Stimulated activated CD8-positive, alpha-beta memory T cell treated with anti-CD3 and anti-CD28 coated beads, Interleukin-2, amount 100 ng/mL, for 1 hour (primary cell): ENCODE measurements around the gene PCDHGA11.
"Not testable (repeated sequence)": the region's sequence is repeated elsewhere in the genome, so short reads cannot be mapped to it uniquely, and the experiment has no call there.

Experiments used
- DNase-seq, 2 donors: peaks; one replicate each; pipeline ENCODE4 v3.0.0-alpha.2; 2020; ENCODE audit warnings: low read depth in 2 of 2

The PCDHGA11 gene

DNA sequence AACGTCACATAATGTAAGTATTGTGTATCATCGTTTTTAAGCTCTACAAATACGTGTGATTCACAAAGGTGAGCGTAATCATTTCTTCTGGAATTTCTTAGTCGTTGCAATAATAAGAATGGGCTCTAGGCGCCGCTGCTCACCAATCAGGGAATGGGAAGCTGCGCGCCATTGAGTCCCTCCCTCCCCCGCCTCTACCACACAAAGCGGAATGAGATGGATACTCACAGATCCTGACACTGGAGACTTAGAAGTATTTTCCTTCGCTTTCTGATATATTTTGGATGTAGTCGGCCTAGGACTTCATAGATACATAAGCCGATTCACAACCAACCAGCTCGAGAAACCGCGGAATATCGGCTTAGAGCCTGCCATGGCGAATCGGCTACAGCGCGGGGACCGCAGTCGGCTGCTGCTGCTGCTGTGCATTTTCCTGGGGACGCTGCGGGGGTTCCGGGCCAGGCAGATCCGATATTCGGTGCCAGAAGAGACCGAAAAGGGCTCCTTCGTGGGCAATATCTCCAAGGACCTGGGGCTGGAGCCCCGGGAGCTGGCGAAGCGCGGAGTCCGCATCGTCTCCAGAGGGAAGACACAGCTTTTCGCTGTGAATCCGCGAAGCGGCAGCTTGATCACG, at the start of gene PCDHGA11:
Gene PCDHGA11 (plus strand): TSS at position 197 of the 634 bp plus-strand sequence. CDS start 177 bp downstream, at position 374.
- DNase-seq, result no peak

DNA sequence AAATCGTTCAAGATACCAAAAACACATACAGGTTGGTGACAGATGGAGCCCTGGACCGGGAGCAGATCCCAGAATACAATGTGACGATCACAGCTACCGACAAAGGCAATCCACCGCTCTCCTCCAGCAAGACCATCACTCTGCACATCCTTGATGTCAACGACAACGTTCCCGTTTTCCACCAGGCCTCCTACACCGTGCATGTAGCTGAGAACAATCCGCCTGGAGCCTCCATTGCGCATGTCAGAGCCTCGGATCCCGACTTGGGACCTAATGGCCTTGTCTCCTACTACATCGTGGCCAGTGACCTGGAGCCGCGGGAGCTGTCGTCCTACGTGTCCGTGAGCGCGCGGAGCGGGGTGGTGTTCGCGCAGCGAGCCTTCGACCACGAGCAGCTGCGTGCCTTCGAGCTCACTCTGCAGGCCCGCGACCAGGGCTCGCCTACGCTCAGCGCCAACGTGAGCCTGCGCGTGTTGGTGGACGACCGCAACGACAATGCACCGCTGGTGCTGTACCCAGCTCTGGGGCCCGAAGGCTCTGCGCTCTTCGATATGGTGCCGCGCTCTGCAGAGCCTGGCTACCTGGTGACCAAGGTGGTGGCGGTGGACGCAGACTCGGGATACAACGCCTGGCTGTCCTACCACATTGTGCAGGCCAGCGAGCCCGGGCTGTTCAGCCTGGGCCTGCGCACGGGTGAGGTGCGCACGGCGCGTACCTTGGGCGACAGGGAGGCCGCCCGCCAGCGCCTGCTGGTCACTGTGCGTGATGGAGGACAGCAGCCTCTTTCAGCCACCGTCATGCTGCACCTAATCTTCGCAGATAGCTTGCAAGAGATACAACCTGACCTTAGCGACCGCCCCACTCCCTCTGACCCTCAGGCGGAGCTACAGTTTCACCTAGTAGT, 49.0 kb upstream of the PCDHGA11 start:
- DNase-seq, result no peak

DNA sequence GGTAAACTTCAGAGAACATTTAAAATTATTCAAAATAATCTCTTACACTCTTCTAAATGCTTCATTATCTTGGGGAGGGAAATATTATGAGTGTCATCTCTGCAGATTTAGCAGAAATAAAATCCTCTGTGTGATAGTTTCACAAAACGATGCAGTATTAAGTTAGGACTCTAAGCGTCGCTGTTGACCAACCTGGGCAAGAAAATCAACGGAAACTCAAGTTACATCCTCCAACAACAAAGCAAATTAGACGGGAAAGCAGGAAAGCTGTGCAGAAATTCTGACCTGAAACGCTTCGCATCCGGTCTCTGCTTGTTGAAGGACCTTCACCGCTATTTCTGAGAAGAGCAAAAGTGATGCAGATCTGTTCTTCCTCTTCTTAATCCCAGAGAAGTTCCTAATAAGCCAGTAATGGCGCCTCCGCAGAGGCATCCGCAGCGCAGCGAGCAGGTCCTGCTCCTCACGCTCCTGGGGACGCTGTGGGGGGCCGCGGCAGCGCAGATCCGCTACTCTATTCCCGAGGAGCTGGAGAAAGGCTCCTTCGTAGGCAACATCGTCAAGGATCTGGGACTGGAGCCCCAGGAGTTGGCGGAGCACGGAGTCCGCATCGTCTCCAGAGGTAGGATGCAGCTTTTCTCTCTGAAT, 47.1 kb upstream of the PCDHGA11 start, which contains the start of gene PCDHGA6:
Gene PCDHGA6 (plus strand): TSS at position 219 of the 645 bp plus-strand sequence. CDS start 193 bp downstream, at position 412.
- no peak for DNase-seq

DNA sequence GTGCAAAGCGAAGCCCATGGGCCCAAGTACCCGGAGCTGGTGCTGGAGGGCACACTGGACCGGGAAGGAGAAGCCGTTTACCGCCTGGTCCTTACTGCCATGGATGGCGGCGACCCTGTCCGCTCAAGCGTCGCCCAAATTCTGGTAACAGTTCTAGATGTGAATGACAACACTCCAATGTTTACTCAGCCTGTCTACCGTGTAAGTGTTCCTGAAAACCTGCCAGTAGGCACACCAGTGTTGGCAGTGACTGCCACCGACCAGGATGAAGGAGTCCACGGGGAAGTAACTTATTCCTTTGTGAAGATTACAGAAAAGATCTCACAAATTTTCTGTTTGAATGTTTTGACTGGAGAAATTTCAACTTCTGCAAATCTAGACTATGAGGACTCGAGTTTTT, 46.2 kb upstream of the PCDHGA11 start:
- no peak for DNase-seq

DNA sequence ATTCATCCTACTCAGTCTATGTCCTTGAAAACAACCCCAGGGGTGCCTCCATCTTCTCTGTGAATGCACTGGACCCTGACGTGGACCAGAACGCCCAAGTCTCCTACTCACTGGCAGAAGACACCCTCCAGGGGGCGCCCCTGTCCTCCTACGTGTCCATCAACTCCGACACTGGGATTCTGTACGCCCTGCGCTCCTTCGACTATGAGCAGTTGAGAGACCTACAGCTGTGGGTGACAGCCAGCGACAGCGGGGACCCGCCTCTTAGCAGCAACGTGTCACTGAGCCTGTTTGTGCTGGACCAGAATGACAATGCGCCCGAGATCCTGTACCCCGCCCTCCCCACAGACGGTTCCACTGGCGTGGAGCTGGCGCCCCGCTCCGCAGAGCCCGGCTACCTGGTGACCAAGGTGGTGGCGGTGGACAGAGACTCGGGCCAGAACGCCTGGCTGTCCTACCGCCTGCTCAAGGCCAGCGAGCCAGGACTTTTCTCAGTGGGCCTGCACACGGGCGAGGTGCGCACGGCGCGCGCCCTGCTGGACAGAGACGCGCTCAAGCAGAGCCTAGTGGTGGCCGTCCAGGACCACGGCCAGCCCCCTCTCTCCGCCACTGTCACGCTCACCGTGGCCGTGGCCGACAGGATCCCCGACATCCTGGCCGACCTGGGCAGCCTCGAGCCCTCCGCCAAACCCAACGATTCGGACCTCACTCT, 45.3 kb upstream of the PCDHGA11 start:
- not testable (repeated sequence) for DNase-seq

DNA sequence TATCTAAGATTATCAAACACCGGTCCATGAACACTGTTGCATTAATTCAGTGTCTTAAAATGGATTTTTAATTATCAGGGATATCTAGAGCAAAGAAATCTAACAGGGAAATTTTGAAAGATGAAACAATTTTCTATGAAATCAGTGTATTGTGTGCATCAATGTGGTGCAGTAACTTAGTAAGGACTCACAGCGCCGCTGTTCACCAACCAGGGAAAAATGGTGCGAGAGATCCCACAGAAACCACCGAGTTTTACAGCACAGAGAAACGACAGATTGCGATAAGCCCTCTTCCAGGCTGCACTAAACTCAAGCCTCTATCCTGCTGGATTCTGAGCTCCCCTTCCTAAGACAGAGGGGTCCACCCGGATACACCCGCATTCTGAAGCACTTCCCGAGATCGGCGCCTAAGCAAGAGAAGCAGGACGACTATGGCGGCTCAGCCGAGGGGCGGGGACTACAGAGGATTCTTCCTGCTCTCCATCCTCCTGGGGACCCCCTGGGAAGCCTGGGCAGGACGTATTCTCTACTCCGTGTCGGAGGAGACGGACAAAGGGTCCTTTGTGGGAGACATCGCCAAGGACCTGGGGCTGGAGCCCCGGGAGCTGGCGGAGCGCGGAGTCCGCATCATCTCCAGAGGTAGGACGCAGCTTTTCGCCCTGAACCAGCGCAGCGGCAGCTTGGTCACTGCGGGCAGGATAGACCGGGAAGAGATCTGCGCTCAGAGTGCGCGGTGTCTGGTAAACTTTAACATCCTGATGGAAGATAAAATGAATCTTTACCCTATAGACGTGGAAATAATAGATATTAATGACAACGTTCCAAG, 38.2 kb upstream of the PCDHGA11 start, which contains the start of gene PCDHGA7:
Gene PCDHGA7 (plus strand): TSS at position 274 of the 826 bp plus-strand sequence. CDS start 158 bp downstream, at position 432.
- DNase-seq, result no peak

DNA sequence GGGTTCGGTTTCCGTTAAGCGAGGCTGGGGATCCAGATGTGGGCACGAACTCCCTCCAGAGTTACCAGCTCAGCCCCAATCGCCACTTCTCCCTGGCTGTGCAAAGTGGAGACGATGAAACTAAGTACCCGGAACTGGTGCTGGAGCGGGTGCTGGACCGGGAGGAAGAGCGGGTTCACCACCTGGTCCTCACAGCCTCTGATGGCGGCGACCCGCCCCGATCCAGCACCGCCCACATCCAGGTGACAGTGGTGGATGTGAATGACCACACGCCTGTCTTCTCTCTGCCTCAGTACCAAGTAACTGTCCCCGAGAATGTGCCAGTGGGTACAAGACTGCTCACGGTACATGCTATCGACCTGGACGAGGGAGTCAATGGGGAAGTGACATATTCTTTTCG, 37.5 kb upstream of the PCDHGA11 start:
- no peak for DNase-seq

DNA sequence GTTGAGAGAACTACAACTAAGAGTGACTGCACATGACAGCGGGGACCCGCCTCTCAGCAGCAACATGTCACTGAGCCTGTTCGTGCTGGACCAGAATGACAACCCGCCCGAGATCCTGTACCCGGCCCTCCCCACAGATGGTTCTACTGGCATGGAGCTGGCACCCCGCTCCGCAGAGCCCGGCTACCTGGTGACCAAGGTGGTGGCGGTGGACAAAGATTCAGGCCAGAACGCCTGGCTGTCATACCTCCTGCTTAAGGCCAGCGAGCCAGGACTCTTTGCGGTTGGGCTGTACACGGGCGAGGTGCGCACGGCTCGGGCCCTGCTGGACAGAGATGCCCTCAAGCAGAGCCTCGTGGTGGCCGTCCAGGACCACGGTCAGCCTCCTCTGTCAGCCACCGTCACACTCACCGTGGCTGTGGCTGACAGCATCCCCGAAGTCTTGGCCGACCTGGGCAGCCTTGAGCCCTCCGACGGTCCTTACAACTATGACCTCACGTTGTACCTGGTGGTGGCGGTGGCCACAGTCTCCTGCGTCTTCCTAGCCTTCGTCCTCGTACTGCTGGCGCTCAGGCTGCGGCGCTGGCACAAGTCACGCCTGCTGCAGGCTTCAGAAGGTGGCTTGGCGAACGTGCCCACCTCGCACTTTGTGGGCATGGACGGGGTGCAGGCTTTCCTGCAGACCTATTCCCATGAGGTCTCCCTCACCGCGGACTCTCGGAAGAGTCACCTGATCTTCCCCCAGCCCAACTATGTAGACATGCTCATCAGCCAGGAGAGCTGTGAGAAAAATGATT, 36.2 kb upstream of the PCDHGA11 start:
- no peak for DNase-seq

DNA sequence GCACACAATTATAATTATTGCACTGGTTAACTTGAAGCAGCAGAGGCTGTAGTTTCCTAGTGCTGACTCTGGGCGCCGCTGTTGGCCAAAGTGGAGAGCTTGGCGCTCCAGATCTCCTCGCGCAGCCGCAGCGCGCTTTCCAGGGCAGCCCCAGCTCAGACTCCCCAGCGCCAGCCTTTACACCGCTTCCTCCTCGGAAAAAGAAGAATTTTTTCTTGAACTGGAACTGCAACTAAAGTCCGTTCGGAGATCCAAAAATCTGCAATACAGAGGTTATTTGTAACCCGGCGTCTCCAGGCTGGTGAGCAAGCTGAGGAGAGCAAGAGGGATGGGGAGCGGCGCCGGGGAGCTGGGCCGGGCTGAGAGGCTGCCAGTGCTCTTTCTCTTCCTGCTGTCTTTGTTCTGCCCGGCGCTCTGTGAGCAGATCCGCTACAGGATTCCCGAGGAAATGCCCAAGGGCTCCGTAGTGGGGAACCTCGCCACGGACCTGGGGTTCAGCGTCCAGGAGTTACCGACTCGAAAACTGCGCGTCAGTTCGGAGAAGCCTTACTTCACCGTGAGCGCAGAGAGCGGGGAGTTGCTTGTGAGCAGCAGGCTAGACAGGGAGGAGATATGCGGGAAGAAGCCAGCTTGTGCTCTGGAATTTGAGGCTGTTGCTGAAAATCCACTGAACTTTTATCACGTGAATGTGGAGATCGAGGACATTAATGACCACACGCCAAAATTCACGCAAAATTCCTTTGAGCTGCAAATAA, 33.1 kb upstream of the PCDHGA11 start, which contains the start of gene PCDHGB4:
Gene PCDHGB4 (plus strand): TSS at position 142 of the 755 bp plus-strand sequence. CDS start 187 bp downstream, at position 329.
- DNase-seq, result not testable (repeated sequence)

DNA sequence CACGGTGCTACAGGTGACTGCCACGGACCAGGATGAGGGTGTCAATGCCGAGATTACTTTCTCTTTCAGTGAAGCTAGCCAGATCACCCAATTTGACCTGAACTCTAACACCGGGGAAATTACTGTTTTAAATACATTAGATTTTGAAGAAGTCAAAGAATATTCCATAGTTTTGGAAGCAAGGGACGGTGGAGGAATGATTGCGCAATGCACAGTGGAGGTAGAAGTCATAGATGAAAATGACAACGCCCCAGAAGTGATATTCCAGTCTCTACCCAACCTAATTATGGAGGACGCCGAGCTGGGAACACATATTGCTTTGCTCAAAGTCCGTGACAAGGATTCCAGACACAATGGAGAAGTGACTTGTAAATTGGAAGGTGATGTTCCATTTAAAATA, 32.2 kb upstream of the PCDHGA11 start:
- DNase-seq, result no peak

DNA sequence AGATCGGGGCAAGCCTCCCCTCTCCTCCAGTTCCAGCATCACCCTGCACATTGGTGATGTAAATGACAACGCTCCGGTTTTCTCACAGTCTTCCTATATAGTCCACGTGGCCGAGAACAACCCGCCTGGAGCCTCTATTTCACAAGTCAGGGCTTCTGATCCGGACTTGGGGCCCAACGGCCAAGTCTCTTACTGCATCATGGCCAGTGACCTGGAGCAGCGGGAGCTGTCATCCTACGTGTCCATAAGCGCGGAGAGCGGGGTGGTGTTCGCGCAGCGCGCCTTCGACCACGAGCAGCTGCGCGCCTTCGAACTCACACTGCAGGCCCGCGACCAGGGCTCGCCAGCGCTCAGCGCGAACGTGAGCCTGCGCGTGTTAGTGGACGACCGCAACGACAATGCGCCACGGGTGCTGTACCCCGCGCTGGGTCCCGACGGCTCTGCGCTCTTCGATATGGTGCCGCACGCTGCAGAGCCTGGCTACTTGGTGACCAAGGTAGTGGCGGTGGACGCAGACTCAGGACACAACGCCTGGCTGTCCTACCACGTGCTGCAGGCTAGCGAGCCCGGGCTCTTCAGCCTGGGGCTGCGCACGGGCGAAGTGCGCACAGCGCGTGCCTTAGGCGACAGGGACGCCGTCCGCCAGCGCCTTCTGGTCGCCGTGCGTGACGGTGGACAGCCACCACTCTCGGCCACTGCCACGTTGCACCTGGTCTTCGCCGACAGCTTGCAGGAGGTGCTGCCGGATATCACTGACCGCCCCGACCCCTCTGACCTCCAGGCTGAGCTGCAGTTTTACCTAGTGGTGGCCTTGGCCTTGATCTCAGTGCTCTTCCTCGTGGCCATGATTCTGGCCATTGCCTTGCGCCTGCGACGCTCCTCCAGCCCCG, 31.5 kb upstream of the PCDHGA11 start:
- DNase-seq, result no peak

DNA sequence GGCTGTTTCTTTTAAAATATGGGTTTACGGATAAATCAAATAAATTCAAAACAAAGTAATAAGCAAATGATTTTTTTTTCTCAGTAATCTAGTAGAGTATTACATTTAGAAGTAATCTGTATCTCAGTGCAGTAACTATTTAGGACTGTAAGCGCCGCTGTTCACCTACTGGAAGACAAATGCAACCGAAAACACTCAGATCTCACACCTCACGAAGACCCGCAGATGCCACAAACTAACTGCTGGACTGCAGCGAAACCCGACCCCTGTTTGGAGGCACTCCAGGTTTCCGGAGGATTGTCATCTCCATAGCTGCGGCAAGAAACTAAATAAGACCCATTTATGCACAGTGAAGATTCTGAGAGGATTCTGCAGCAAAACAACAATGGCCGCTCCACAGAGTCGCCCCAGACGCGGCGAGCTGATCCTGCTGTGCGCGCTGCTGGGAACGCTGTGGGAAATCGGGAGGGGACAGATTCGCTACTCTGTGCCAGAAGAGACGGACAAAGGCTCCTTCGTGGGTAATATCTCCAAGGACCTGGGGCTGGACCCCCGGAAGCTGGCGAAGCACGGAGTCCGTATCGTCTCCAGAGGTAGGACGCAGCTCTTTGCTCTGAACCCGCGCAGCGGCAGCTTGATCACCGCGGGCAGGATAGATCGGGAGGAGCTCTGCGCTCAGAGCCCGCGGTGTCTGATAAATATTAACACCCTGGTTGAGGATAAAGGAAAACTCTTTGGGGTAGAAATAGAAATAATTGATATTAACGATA, 28.2 kb upstream of the PCDHGA11 start, which contains the start of gene PCDHGA8:
Gene PCDHGA8 (plus strand): TSS at position 205 of the 770 bp plus-strand sequence. CDS start 181 bp downstream, at position 386.
- no peak for DNase-seq

DNA sequence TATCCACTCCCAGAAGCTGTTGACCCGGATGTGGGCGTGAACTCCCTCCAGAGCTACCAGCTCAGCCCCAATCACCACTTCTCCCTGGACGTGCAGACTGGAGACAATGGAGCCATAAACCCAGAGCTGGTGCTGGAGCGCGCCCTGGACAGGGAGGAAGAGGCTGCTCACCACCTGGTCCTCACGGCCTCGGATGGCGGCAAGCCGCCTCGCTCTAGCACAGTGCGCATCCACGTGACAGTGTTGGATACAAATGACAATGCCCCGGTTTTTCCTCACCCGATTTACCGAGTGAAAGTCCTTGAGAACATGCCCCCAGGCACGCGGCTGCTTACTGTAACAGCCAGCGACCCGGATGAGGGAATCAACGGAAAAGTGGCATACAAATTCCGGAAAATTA, 27.6 kb upstream of the PCDHGA11 start:
- DNase-seq, result no peak

DNA sequence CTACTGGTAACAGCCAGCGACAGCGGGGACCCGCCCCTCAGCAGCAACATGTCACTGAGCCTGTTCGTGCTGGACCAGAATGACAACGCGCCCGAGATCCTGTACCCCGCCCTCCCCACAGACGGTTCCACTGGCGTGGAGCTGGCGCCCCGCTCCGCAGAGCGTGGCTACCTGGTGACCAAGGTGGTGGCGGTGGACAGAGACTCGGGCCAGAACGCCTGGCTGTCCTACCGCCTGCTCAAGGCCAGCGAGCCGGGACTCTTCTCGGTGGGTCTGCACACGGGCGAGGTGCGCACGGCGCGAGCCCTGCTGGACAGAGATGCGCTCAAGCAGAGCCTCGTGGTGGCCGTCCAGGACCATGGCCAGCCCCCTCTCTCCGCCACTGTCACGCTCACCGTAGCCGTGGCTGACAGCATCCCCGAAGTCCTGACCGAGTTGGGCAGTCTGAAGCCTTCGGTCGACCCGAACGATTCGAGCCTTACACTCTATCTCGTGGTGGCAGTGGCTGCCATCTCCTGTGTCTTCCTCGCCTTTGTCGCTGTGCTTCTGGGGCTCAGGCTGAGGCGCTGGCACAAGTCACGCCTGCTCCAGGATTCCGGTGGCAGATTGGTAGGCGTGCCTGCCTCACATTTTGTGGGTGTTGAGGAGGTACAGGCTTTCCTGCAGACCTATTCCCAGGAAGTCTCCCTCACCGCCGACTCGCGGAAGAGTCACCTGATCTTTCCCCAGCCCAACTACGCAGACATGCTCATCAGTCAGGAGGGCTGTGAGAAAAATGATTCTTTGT, 26.3 kb upstream of the PCDHGA11 start:
- not testable (repeated sequence) for DNase-seq

DNA sequence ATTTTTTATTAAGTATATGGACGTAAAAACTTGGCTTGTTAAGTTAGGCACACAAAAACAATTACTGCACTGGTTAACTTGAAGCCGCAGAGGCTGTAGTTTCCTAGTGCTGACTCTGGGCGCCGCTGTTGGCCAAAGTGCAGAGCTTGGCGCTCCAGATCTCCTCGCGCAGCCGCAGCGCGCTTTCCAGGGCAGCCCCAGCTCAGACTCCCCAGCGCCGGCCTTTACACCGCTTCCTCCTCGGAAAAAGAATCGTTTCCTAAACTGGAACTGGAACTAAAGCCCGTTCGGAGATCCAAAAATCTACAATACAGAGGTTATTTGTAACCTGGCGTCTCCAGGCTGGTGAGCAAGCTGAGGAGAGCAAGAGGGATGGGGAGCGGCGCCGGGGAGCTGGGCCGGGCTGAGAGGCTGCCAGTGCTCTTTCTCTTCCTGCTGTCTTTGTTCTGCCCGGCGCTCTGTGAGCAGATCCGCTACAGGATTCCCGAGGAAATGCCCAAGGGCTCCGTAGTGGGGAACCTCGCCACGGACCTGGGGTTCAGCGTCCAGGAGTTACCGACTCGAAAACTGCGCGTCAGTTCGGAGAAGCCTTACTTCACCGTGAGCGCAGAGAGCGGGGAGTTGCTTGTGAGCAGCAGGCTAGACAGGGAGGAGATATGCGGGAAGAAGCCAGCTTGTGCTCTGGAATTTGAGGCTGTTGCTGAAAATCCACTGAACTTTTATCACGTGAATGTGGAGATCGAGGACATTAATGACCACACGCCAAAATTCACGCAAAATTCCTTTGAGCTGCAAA, 22.9 kb upstream of the PCDHGA11 start, which contains the start of gene PCDHGB5:
Gene PCDHGB5 (plus strand): TSS at position 192 of the 796 bp plus-strand sequence. CDS start 181 bp downstream, at position 373.
- not testable (repeated sequence) for DNase-seq
